HG03442 (cell line): Measurements from ENCODE around the gene CCL15.
"Not testable (repeated sequence)": the region's sequence is repeated elsewhere in the genome, so short reads cannot be mapped to it uniquely, and the experiment has no call there.

ENCODE experiments used
- ATAC-seq: cut with Tn5 transposase; IDR thresholded peaks from one replicate; pipeline ENCODE4 v1.9.1; 2021; ENCODE audit warnings: mild to moderate bottlenecking, moderate library complexity; ENCODE audit not compliant: unreplicated experiment

The CCL15 gene

GRCh38 chr17:35995346-35995745 is 6.0 kb downstream of the CCL15 start:
- not testable (repeated sequence) for ATAC-seq

DNA sequence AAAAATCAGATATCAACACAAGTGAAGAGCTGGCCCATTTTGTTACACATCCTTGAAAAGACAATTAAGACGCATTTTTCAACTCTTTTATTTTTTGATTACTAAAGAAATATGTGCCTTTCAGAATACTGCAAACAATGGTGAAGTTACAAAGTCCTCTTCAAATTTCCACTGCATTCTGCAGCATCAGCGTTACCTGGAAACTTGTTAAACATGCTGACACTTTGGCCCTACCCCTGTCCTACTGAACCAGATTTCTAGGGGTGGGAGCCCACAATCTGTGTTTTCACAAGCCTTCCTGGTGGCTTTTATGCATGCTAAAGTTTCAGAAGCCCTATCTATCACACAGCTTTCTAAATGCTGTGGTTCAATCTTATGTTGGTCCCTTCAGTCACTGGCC is 10.3 kb downstream of the CCL15 start:
- ATAC-seq = no peak

DNA sequence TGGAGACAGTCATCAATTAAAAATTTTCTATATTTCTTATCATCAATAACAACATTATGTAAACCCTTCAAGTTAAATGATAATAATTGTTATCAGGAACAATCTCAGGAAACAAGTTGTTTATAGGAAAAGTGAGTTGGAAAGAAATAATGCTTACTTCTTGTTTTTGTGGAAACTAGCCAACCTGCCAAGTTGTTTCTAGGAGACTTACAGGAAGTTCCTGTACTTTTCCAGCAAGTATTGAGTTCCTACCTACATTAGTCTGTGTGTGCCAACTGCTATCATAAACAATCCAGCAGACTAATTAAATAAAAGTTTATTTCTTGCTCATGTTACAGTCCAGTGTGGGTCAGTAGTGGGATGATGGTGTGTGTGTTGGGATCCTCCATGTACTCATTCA is 13.2 kb downstream of the CCL15 start:
- ATAC-seq = no peak

GRCh38 chr17:35986643-35987042 is 14.7 kb downstream of the CCL15 start, which contains the start of gene CCL14:
Gene CCL14, minus strand, starts transcription at chr17:35986729. Its CDS starts 80 bp downstream, at chr17:35986649.
- no peak for ATAC-seq

- no peak for ATAC-seq
Measured at GRCh38 chr17:35984140-35984539, 17.2 kb downstream of the CCL15 start.

GRCh38 chr17:35982409-35983191 is 18.8 kb downstream of the CCL15 start:
- ATAC-seq = no peak

DNA sequence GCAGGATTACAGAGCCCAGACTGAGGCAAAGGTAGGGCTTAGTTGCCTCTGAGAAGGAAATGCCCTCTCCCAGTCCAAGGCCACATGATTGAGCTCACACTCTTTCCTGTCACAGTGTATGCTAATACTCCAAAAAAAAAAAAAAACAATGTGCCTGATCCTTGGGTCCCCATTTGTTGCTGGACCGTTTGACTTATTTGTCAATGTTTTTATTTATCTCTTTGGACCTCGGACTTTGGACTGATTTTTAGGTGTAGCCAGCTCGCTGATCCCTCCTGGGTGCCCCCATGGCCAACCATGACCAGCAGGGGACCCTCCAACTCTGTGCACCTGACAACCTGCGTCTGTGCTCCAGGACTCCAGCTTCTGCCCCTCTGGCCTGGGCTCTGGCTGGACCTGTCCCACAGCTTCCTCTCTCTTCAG is 19.4 kb downstream of the CCL15 start:
- ATAC-seq = no peak

DNA sequence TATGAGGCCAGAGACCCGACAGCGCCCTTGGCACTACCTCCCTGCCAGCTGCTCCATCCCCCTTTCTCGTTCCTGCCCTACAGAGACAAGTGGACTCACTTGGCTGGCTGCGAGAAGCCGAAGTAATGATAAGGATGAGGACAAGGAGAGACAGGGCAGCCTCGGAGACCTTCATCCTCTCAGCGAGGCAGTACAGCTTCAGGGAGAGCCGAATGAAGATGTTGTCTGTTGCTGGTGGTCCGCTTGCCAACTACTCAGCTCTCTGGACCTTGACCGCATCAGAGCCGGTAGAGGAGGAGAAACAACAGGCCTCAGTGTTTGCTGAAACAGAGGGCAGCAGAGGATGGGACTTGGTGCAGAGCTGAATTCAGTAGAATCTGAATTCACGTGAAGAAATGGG is 20.1 kb downstream of the CCL15 start, which contains the start of gene CCL16:
CCL16 (minus strand) TSS at position 252 of the 400 bp plus-strand sequence; CDS start at position 175, 77 bp downstream.
- no peak for ATAC-seq

DNA sequence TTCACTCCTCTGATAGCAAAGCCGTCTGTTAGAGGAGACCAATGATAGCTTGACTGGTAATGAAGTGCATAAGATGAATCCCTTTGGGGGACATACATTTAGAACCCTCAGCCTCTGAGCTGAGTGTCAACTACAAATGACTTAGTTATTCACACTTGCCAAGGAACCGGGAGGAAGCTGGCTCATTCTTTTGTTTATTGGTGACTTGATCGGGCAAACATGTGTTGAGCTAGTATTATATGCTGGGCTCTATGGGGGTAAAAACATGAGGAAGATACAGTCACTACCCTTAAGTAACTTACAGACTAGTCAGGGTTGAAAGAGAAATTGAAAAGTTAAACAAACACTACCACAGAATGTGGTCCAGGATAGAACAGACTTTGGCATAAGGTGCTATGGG is 23.0 kb downstream of the CCL15 start:
- no peak for ATAC-seq

- no peak for ATAC-seq
Measured at GRCh38 chr17:35977509-35977908, 23.8 kb downstream of the CCL15 start.

- no peak for ATAC-seq
Measured at GRCh38 chr17:35973333-35974260, 27.8 kb downstream of the CCL15 start.

- no peak for ATAC-seq
Measured at GRCh38 chr17:35972945-35973332, 28.4 kb downstream of the CCL15 start.

- no peak for ATAC-seq
Measured at GRCh38 chr17:35972535-35972934, 28.8 kb downstream of the CCL15 start.

GRCh38 chr17:35972066-35972465 is 29.3 kb downstream of the CCL15 start:
- ATAC-seq = no peak

GRCh38 chr17:35969558-35970380 is 31.6 kb downstream of the CCL15 start:
- no peak for ATAC-seq

DNA sequence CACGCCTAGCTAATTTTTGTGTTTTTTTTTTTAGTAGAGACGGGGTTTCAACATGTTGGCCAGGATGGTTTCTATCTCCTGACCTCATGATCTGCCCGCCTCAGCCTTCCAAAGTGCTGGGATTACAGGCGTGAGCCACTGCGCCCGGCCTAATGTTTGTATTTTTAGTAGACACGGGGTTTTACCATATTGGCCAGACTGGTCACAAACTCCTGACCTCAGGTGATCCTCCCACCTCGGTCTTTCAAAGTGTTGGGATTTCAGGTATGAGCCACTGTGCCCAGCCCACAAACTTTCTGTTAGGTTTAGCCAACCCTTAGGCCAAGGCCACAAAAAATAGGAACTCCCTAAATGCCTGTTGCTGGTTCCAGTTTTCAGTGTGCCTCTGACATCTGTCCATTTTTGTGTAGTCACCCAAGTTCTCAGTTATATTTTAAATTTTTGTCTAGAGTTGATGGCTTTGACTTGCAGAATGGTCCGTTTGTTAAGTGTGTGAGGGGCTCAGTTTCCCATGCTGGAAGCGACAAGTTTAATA is 32.8 kb downstream of the CCL15 start:
- no peak for ATAC-seq

- no peak for ATAC-seq
Measured at GRCh38 chr17:35965272-35965671, 36.1 kb downstream of the CCL15 start.

GRCh38 chr17:35963663-35964062 is 37.7 kb downstream of the CCL15 start:
- no peak for ATAC-seq

DNA sequence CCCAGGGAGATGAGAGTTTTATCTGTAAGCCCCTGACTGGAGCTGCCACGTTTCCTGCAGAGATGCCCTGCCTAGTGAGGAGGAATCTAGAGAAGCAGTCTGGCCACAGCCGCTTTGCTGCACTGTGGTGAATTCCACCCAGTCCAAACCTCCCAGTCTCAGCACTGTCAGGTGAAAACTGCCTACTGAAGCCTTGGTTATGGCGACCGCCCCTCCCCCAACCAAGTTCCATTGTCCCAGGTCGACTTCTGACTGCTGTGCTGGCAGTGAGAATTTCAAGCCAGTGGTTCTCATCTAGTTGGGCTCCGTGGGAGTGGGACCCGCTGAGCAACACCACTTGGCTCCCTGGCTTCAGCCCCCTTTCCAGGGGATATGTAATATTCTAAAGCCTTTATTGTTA is 47.6 kb downstream of the CCL15 start:
- ATAC-seq = no peak

- no peak for ATAC-seq
Measured at GRCh38 chr17:35949401-35949800, 52.0 kb downstream of the CCL15 start.

DNA sequence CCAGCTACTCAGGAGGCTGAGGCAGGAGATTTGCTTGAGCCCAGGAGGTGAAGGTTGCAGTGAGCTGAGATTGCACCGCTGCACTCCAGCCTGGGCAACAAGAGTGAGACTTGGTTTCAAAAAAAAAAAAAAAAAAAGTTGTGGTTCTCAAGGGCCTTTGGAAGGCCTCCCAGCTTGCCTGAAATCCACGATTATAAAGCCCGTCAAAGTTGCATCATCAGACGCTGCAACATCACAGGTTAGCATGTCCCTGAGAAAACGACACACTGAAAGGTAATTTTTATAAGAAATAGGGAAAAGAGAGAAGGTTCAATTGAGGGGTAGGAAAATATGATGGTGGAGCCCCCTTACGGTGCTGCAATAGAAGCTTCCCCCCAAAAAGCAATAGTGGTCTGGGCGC is 53.3 kb downstream of the CCL15 start:
- no peak for ATAC-seq
